ENCODE results near the gene SPATA21. TPM values are rescaled to one million over a fixed set of nuclear protein-coding genes. Genes with fewer than 3 reads are reported as not detected.

SPATA21 gene
- total and polyA plus RNA-seq, 5 donors from 2014 or later, result not detected

GRCh38 chr1:16394977-16395376, 42.2 kb downstream of the SPATA21 start:
- H3K36me3 Mint-ChIP-seq, result peaks cover 18% of the 10 kb centered on the region
- no peak for DNase-seq
- peaks cover 16% of the 10 kb centered on the region for H3K4me1 ChIP-seq (ENCODE audit: control insufficient read depth, insufficient read depth, low read length, poor library complexity, severe bottlenecking)
- H3K9me3 ChIP-seq (ENCODE audit: control insufficient read depth in 2 of 2, low read length in 2 of 2), result no peaks in the 10 kb centered on the region
- no peak overlapping the region for H3K4me3 Mint-ChIP-seq
- H3K36me3 ChIP-seq (ENCODE audit: control insufficient read depth, insufficient read depth, low read length), result peaks cover 51% of the 10 kb centered on the region
- H3K27me3 ChIP-seq (ENCODE audit: control insufficient read depth, insufficient read depth, low read length), result no peaks in the 10 kb centered on the region
- H3K27ac Mint-ChIP-seq, result peak overlapping the region in 1 of 3 donors; percentile 52
- H3K4me3 ChIP-seq (ENCODE audit: low read depth, low read length), result no peak overlapping the region
- peaks cover 6 to 35% (median 32%) of the 10 kb centered on the region in 4 donors for H3K4me1 Mint-ChIP-seq
- H3K27ac ChIP-seq (ENCODE audit: insufficient read depth, low read length, poor library complexity, severe bottlenecking), result no peak overlapping the region
- ATAC-seq (ENCODE audit: low read depth in 2 of 2), result no peak
- H3K27me3 Mint-ChIP-seq, result no peaks in the 10 kb centered on the region
- H3K9me3 Mint-ChIP-seq, result no peaks in the 10 kb centered on the region

- Histone ChIP-seq H3K9me3 (ENCODE audit: control insufficient read depth in 2 of 2, low read length in 2 of 2) (no peaks in the 10 kb centered on the region), H3K27me3 (ENCODE audit: control insufficient read depth, insufficient read depth, low read length) (no peaks in the 10 kb centered on the region), H3K4me3 (ENCODE audit: low read depth, low read length) (no peak overlapping the region), H3K36me3 (ENCODE audit: control insufficient read depth, insufficient read depth, low read length) (peaks cover 47% of the 10 kb centered on the region), H3K4me1 (ENCODE audit: control insufficient read depth, insufficient read depth, low read length, poor library complexity, severe bottlenecking) (peaks cover 20% of the 10 kb centered on the region), H3K27ac (ENCODE audit: insufficient read depth, low read length, poor library complexity, severe bottlenecking) (no peak overlapping the region)
- no peak overlapping the region for H3K27ac Mint-ChIP-seq
- H3K36me3 Mint-ChIP-seq, result peaks cover 18% of the 10 kb centered on the region
- ATAC-seq (ENCODE audit: low read depth in 2 of 2) (no peak), DNase-seq (peak in 1 of 3 donors; percentile 24)
- H3K9me3 Mint-ChIP-seq, result no peaks in the 10 kb centered on the region
- H3K4me1 Mint-ChIP-seq, result peaks cover 6 to 34% (median 31%) of the 10 kb centered on the region in 4 donors
- no peaks in the 10 kb centered on the region for H3K27me3 Mint-ChIP-seq
- no peak overlapping the region for H3K4me3 Mint-ChIP-seq
Measured at GRCh38 chr1:16393570-16394521, 43.4 kb downstream of the SPATA21 start.

GRCh38 chr1:16392740-16393569, 44.3 kb downstream of the SPATA21 start:
- Histone ChIP-seq H3K9me3 (ENCODE audit: control insufficient read depth in 2 of 2, low read length in 2 of 2) (no peaks in the 10 kb centered on the region), H3K4me1 (ENCODE audit: control insufficient read depth, insufficient read depth, low read length, poor library complexity, severe bottlenecking) (peaks cover 26% of the 10 kb centered on the region), H3K36me3 (ENCODE audit: control insufficient read depth, insufficient read depth, low read length) (peaks cover 47% of the 10 kb centered on the region), H3K4me3 (ENCODE audit: low read depth, low read length) (no peak overlapping the region), H3K27me3 (ENCODE audit: control insufficient read depth, insufficient read depth, low read length) (no peaks in the 10 kb centered on the region), H3K27ac (ENCODE audit: insufficient read depth, low read length, poor library complexity, severe bottlenecking) (no peak overlapping the region)
- no peaks in the 10 kb centered on the region for H3K9me3 Mint-ChIP-seq
- no peaks in the 10 kb centered on the region for H3K27me3 Mint-ChIP-seq
- peaks cover 6 to 42% (median 36%) of the 10 kb centered on the region in 4 donors for H3K4me1 Mint-ChIP-seq
- ATAC-seq (ENCODE audit: low read depth in 2 of 2) (no peak), DNase-seq (no peak)
- H3K27ac Mint-ChIP-seq, result peak overlapping the region in 2 of 3 donors; percentile 68 to 83
- no peak overlapping the region for H3K4me3 Mint-ChIP-seq
- H3K36me3 Mint-ChIP-seq, result peaks cover 18% of the 10 kb centered on the region

GRCh38 chr1:16391411-16391810, 45.8 kb downstream of the SPATA21 start:
- H3K4me3 Mint-ChIP-seq, result no peak overlapping the region
- peaks cover 16% of the 10 kb centered on the region for H3K36me3 Mint-ChIP-seq
- ATAC-seq (ENCODE audit: low read depth in 2 of 2) (no peak), DNase-seq (no peak)
- Histone ChIP-seq H3K9me3 (ENCODE audit: control insufficient read depth in 2 of 2, low read length in 2 of 2) (no peaks in the 10 kb centered on the region), H3K36me3 (ENCODE audit: control insufficient read depth, insufficient read depth, low read length) (peaks cover 40% of the 10 kb centered on the region), H3K4me1 (ENCODE audit: control insufficient read depth, insufficient read depth, low read length, poor library complexity, severe bottlenecking) (peaks cover 41% of the 10 kb centered on the region), H3K4me3 (ENCODE audit: low read depth, low read length) (no peak overlapping the region), H3K27me3 (ENCODE audit: control insufficient read depth, insufficient read depth, low read length) (no peaks in the 10 kb centered on the region), H3K27ac (ENCODE audit: insufficient read depth, low read length, poor library complexity, severe bottlenecking) (no peak overlapping the region)
- H3K27ac Mint-ChIP-seq, result peak overlapping the region; percentile 29 to 53 (median 46)
- peaks cover 13 to 53% (median 46%) of the 10 kb centered on the region in 4 donors for H3K4me1 Mint-ChIP-seq
- H3K9me3 Mint-ChIP-seq, result no peaks in the 10 kb centered on the region
- no peaks in the 10 kb centered on the region for H3K27me3 Mint-ChIP-seq

GRCh38 chr1:16387201-16388188, 49.7 kb downstream of the SPATA21 start:
- Histone ChIP-seq H3K4me1 (ENCODE audit: control insufficient read depth, insufficient read depth, low read length, poor library complexity, severe bottlenecking) (peaks cover 68% of the 10 kb centered on the region), H3K27me3 (ENCODE audit: control insufficient read depth, insufficient read depth, low read length) (no peaks in the 10 kb centered on the region), H3K36me3 (ENCODE audit: control insufficient read depth, insufficient read depth, low read length) (peaks cover 4% of the 10 kb centered on the region), H3K4me3 (ENCODE audit: low read depth, low read length) (peak overlapping the region; percentile 70), H3K27ac (ENCODE audit: insufficient read depth, low read length, poor library complexity, severe bottlenecking) (peak overlapping the region; percentile 61), H3K9me3 (ENCODE audit: control insufficient read depth in 2 of 2, low read length in 2 of 2) (no peaks in the 10 kb centered on the region)
- Mint-ChIP-seq H3K4me3 (peak overlapping the region; percentile 66 to 88 (median 74)), H3K27me3 (no peaks in the 10 kb centered on the region), H3K9me3 (no peaks in the 10 kb centered on the region), H3K36me3 (peaks cover 13% of the 10 kb centered on the region), H3K27ac (peak overlapping the region in 2 of 3 donors; percentile 18 to 84), H3K4me1 (peaks cover 20 to 82% (median 65%) of the 10 kb centered on the region in 4 donors)
- peak in 1 of 2 donors; percentile 30 for ATAC-seq (ENCODE audit: low read depth in 2 of 2)
- peak in 1 of 3 donors; percentile 51 for DNase-seq

GRCh38 chr1:16386454-16387113, 50.6 kb downstream of the SPATA21 start:
- H3K4me1 ChIP-seq (ENCODE audit: control insufficient read depth, insufficient read depth, low read length, poor library complexity, severe bottlenecking), result peaks cover 68% of the 10 kb centered on the region
- no peaks in the 10 kb centered on the region for H3K9me3 Mint-ChIP-seq
- peak overlapping the region; percentile 61 for H3K27ac ChIP-seq (ENCODE audit: insufficient read depth, low read length, poor library complexity, severe bottlenecking)
- H3K4me3 ChIP-seq (ENCODE audit: low read depth, low read length), result peak overlapping the region; percentile 70
- no peaks in the 10 kb centered on the region for H3K9me3 ChIP-seq (ENCODE audit: control insufficient read depth in 2 of 2, low read length in 2 of 2)
- no peaks in the 10 kb centered on the region for H3K27me3 ChIP-seq (ENCODE audit: control insufficient read depth, insufficient read depth, low read length)
- H3K27me3 Mint-ChIP-seq, result no peaks in the 10 kb centered on the region
- H3K36me3 ChIP-seq (ENCODE audit: control insufficient read depth, insufficient read depth, low read length), result no peaks in the 10 kb centered on the region
- peaks cover 20 to 83% (median 62%) of the 10 kb centered on the region in 4 donors for H3K4me1 Mint-ChIP-seq
- DNase-seq (no peak), ATAC-seq (ENCODE audit: low read depth in 2 of 2) (peak in 1 of 2 donors; percentile 13)
- peaks cover 9% of the 10 kb centered on the region for H3K36me3 Mint-ChIP-seq
- peak overlapping the region; percentile 47 to 77 (median 69) for H3K4me3 Mint-ChIP-seq
- H3K27ac Mint-ChIP-seq, result peak overlapping the region in 2 of 3 donors; percentile 18 to 84
